HG03196 (cell line): Measurements from ENCODE around the gene REV3L.
"Not testable (repeated sequence)": the region's sequence is repeated elsewhere in the genome, so short reads cannot be mapped to it uniquely, and the experiment has no call there.

Experiments used
- ATAC-seq: cut with Tn5 transposase; IDR thresholded peaks from one replicate; pipeline ENCODE4 v1.9.1; 2021; ENCODE audit not compliant: unreplicated experiment

The REV3L gene, protein sequence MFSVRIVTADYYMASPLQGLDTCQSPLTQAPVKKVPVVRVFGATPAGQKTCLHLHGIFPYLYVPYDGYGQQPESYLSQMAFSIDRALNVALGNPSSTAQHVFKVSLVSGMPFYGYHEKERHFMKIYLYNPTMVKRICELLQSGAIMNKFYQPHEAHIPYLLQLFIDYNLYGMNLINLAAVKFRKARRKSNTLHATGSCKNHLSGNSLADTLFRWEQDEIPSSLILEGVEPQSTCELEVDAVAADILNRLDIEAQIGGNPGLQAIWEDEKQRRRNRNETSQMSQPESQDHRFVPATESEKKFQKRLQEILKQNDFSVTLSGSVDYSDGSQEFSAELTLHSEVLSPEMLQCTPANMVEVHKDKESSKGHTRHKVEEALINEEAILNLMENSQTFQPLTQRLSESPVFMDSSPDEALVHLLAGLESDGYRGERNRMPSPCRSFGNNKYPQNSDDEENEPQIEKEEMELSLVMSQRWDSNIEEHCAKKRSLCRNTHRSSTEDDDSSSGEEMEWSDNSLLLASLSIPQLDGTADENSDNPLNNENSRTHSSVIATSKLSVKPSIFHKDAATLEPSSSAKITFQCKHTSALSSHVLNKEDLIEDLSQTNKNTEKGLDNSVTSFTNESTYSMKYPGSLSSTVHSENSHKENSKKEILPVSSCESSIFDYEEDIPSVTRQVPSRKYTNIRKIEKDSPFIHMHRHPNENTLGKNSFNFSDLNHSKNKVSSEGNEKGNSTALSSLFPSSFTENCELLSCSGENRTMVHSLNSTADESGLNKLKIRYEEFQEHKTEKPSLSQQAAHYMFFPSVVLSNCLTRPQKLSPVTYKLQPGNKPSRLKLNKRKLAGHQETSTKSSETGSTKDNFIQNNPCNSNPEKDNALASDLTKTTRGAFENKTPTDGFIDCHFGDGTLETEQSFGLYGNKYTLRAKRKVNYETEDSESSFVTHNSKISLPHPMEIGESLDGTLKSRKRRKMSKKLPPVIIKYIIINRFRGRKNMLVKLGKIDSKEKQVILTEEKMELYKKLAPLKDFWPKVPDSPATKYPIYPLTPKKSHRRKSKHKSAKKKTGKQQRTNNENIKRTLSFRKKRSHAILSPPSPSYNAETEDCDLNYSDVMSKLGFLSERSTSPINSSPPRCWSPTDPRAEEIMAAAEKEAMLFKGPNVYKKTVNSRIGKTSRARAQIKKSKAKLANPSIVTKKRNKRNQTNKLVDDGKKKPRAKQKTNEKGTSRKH (N-terminal part only)

DNA sequence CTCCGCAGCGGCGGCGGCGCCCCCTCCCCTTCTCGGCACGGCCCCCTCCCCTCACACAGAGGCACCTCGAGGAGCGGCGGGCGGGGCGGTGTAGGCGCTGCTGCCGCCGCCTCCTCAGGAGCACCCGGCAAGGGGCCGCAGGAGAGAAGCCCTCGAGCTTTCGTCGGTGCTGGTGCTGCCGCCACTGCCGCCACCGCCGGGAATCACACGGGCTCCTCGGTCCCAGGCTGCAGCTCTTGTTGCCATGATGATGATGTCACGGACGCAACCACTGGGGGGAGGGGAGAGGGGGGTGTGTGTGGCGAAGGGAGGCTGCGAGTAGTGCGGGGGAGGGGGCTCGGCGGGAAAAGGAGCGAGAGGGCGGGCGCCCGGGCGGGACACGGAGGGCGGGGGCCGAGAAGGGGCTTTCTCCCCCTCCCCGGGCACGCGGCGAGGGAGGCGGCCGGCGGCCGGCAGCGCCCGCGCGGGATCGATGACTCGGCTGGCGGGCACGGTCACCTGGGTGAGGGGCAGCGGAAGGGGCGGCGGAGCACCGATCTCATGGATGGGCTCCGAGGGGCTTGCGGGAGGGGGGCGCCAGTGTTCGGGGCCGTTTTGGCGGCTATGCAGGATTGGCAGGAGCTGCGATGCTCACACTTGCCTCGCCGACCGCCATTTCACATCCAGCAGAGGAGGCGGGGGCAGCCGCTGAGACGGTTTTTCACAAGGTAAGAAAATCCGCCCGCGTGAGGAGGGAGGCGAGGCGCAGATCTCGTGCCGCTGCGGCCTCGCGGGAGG lies at the start of gene REV3L:
Gene REV3L, minus strand, starts transcription at position 260 of the 777 bp plus-strand sequence. CDS start 330 bp downstream, outside the sequence.
- ATAC-seq: peak; percentile 36

DNA sequence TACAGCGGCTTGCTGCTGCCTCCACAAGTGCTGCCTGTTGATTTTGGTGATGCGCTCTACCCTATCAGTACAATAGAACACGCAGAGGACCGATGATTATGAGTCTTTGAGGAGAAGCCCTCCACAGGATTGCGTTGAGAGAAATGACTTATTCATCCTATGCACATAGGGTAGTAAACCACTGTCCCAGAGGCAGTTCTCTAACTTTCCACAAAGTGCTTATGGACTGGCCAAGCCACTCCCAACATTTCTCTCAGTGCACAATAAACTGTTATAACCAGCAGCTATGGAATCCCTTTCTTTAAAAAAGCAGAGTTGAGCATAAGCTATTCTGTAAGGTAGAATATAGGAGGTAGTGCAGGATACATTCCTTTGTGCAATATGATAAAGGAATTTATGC lies 48.2 kb upstream of the REV3L start:
- no peak for ATAC-seq

DNA sequence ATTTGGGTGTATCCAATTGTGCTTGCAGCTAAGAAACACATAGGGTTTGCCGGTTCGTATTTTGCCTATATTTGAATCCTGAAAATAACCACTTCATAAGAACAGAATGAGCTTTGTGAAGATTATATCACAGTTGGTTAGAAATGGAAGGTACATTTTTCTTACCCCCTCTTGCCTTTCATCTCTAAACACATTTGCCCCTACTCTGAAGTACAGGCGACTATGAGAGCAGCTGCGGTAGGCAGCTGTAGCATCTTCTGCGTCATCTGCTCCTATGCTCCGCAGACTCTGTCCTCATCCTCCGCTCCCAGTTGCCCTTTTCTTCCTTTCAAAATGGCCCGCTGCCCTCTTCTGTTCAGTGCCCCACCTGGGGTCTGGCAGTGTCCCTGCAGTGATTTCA lies 47.6 kb upstream of the REV3L start:
- no peak for ATAC-seq

GRCh38 chr6:111530218-111530617 lies 47.2 kb upstream of the REV3L start:
- ATAC-seq: no peak

- no peak for ATAC-seq
These were observed 44.3 kb upstream of the REV3L start for GRCh38 chr6:111527367-111527766.

DNA sequence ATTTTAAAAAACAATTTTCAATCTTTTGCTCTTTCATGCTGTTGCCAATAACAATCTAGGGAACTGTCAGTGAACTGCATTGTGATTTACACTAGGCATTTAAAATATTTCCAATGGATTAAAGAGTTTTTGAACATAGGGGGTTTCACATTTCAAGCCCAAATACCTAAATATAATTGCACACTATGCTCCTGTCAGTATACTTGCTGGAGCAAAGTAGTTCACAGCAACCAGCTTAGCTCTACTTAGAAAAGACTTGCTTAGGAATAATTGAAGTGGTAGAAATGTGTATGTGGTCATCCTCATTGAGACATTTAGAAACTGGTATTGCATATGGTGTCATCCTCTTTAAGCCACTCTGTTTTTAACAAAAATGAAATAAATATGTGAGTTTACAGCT lies 41.7 kb upstream of the REV3L start:
- ATAC-seq: no peak

- no peak for ATAC-seq
These were observed 41.2 kb upstream of the REV3L start for GRCh38 chr6:111524252-111524651.

DNA sequence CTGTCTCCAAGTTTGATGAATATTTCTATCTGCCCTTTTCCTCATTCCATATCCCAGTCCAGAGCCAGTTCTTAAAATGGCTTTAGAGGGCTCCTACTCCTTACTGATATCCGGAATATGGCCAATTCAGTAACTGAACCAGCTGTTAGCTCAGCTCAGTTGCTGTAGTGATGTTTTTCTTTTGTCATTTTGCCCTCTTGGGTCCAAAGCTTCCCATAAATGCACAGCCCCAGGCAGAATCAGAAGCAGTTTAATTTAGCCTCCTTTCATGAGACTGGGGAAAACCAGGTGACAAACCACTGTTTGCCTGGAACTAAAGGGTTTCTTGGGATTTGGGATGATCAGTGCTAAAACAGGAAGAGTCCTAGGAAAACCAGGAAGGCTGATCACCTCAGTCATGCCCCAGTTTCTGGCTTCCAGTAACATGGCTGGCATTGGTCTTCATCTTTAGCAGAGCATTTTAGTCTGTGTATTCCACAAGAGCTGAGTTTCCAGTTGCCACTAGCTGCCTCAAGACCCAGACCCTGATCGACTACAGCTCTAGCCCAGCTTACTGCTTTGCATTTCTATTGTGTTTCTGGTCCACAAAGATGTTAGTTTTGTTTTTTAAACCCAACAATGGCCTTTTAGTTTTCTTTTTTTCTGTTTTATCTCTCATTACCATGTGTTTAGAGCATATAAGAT lies 40.6 kb upstream of the REV3L start:
- no peak for ATAC-seq

- no peak for ATAC-seq
These were observed 39.5 kb upstream of the REV3L start for GRCh38 chr6:111522393-111523020.

GRCh38 chr6:111521497-111522270 lies 38.7 kb upstream of the REV3L start:
- no peak for ATAC-seq

GRCh38 chr6:111520524-111520923 lies 37.5 kb upstream of the REV3L start:
- ATAC-seq: no peak

GRCh38 chr6:111517965-111518364 lies 34.9 kb upstream of the REV3L start:
- no peak for ATAC-seq

DNA sequence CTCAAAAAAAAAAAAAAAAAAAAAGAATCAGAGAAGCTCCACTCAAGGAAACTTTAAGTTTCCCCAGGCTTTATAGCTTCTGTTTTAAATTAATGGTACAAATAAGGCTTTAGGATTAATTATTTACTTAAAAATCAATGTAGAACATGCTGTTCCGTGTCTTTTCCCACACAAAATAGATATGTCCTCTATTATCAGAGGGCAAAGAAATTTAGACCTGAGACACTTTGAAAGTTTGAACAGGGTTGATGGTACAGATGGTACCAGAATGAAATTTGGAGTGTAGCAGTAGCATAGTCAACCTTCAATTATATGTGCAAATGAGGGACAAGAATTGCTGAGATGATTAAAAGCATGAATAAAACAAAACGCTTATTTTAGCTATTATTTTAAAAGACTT lies 32.2 kb upstream of the REV3L start:
- ATAC-seq: no peak

GRCh38 chr6:111514531-111514930 lies 31.5 kb upstream of the REV3L start:
- not testable (repeated sequence) for ATAC-seq

- ATAC-seq: not testable (repeated sequence)
These were observed 24.2 kb upstream of the REV3L start for GRCh38 chr6:111507219-111507618.

- not testable (repeated sequence) for ATAC-seq
These were observed 22.5 kb upstream of the REV3L start for GRCh38 chr6:111505498-111505897.

DNA sequence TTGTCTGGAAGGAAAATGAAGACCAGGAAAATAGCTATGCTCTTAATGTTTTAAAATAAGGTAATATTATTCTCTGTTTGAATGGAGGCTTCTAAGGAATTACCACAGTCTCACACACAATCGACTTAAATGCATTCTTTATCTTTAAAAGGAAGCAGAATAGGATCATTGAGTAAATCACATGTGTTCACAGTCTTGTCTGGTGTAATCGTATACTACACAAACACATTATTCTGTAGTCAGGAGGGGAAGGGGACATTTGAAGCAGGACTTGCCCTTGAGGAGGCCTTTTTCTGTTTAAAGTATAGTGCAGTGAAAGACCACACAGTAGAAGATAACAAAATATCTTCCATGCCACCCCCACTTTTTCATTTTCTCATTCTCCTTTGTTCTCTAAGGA lies 20.6 kb upstream of the REV3L start:
- ATAC-seq: no peak

DNA sequence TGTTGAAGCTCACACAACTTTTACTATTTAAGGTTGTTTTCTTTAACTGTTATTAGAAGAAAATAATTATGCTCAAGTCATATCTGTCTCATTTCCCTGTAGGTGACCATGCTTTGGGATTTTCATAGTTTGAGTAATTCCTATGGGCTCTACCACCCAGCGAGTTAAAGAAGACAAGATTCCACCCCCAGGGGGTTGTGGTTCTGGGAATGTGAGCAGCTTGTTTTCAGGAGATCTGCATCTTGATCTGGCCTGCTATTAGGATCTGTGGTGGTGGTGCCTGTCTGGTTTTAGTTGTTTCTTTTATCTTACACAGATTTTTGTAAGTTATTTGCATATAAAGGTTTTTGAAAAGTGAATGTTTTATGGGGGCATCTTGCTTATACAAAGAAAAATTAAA lies 20.2 kb upstream of the REV3L start:
- ATAC-seq: no peak

- no peak for ATAC-seq
These were observed 19.1 kb upstream of the REV3L start for GRCh38 chr6:111502154-111502553.
